Bone marrow (tissue), 2 donors: ENCODE measurements around the gene OR2C3.
"Not testable (repeated sequence)": the region's sequence is repeated elsewhere in the genome, so short reads cannot be mapped to it uniquely, and the experiment has no call there.

Source experiments
- DNase-seq, 2 donors: peaks; one replicate each; lab custom pipeline; 2025; lab: John Stamatoyannopoulos, UW

Gene OR2C3

DNA sequence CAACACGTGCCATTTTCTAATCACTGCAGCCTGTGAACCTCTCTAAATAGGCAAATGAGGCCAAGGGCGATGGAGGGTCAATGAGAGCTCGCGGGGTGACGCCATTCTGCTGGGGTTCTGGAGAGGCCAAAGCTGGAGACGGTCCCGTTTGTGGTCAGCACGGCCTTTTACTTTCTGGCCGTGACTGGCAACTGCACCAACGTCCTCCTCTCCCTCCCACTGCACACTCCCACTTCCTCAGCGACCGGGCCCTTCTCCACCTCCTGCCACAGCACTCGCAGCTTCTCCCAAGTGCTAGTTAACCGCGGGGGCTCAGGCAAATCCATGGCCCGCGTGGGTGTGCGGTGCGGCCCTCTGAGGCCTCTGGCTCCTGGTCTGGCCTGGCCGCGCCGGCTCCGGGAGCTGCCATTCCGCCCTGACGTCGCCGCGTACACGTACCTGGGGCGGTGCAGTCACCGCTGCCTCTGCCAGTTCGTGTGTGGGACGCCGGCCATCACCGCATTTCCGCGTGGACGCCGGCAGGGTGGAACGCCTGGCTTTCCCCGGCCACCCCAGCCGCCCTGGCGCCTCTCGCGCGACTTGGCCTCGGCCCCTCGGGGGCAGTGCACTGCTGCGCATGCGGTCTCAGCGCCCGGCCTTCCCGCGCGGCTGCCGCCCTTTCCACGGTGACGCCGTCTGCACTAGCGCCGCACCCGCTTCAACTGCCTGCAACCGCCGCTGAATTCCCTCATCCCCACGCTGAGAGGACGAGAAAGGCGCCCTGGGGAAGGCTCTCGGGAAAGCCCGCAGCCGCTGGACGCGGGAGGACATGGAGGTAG, 18.2 kb downstream of the OR2C3 start:
- DNase-seq = no peak

DNA sequence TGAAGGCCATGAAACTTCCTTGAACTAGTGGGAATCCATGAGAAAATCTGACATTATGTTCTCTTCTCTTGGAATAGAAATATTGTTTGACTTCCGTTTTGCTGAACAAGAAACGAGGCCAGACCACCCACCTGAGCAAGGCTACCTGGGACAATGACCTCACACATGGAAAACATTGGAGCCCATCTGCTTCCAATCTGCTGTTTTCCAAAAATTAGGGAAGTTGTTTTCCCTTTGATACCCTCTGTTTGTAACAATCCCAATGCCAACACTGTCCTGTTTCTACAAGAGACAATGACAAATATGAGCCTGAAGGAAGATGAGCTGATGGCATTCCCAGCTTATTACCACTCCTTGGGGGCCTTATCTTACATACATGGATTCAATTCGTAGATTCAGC, 29.4 kb downstream of the OR2C3 start:
- no peak for DNase-seq

DNA sequence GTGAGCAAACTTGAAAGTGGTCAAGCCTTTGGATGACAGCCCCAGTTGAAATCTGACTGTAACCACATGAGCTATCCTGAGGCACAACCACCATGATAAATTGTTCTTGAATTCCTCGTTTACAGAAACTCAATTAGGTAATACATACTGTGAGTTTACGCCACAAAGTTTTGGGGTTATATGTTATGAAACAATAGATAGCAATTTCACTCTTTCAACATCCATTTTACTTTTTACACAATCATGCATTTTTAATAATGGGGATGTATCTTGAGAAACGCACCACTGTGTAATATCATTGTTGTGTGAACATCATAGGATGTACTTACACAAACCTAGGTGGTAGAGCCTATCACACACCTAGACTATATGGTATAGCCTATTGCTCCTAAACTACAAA, 35.4 kb downstream of the OR2C3 start:
- DNase-seq = no peak

DNA sequence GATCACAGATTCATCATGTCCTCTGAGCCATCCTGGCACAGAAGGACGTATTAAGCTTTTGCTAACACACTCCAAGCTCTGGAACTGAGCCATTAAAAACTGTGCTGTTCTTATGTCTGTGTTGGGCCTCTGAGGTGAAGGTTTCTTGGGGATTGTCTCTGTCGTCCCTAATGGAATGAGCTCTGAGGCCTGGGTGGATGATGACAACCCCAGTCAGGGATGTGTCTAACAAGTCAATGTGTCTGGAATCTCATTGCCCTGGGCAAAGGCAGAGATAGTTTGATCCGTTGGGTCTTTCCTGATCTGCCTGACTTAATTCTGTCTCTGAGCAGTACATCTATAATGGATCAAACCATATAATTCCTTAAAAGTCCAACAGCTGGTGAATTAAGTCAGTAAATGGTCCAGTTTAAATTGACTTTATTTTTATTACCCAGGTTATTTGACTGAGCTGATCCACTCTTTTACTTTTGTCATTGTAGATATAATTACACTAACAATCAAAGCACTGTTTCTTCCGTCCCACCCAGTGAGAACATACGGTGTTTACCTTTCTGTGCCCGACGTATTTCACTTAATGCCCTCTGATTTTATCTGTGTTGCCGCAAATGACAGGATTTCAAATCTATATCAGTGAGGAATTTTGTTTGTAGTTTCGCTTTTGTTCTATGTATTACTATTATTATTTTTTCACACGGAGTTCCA, 39.5 kb downstream of the OR2C3 start:
- no peak for DNase-seq

DNA sequence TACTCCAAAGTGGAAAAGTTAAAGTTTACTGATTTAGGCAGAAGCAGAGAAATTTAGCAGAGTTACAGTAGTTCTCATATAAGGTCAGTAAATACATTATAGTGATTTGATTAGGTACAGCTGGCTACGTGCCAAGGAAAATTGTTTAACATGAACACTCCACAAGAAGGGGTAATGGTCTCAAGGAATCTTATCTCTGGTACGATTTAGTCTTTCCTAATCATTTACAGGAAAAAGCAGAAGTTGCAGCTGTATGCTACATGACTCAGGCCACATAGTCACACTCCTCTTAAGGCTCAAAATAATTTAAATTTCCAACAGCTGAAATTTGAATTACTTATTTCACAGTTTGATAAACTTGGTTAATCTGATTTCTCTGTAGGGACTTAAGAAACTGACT, 41.5 kb downstream of the OR2C3 start:
- peak in 1 of 2 donors; percentile 69 for DNase-seq

DNA sequence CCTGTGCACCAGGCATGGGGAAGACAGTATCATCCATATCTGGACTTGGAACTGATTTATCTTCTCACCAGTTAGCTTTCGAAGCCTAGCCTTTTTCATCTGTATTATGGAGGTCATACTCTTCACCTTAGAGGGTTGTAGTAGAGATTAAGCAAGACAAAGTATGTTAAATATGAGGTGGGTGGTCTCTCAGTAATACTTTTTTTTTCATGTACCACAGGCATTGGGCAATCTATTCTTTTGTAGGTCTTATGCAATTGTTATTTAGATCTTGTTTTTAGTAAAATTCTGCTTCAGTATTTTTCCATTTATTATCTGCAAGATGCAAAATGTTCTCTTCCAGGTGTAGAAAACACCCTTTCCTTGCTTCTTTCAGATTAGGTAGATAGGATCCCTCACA, 43.1 kb downstream of the OR2C3 start:
- no peak for DNase-seq

DNA sequence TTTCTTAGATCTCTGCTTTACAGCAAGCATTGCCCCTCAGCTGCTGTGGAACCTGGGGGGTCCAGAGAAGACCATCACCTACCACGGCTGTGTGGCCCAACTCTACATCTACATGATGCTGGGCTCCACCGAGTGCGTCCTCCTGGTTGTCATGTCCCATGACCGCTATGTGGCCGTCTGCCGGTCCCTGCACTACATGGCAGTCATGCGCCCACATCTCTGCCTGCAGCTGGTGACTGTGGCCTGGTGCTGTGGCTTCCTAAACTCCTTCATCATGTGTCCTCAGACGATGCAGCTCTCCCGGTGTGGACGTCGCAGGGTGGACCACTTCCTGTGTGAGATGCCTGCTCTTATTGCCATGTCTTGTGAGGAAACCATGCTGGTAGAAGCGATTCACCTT, 44.9 kb downstream of the OR2C3 start:
- DNase-seq = no peak

DNA sequence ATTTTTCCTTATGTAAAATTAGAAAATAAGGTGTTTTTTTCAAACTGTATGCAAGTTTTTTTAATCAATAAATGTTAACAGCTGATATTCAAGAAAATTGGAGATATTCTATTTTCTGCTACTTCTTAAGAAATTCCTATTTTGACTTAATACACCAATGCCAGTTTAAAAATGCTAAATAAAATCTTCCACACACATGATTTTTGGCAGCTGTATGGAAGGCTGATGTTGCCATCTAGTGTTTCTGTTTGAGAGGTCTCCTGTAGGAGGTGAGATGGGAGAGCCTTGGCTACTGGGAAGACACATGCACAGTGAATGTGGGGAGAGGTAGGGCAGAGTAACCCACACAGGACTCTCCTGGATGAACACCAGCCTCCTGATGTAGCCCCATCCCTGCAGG, 49.2 kb downstream of the OR2C3 start:
- peak in 1 of 2 donors; percentile 33 for DNase-seq

DNA sequence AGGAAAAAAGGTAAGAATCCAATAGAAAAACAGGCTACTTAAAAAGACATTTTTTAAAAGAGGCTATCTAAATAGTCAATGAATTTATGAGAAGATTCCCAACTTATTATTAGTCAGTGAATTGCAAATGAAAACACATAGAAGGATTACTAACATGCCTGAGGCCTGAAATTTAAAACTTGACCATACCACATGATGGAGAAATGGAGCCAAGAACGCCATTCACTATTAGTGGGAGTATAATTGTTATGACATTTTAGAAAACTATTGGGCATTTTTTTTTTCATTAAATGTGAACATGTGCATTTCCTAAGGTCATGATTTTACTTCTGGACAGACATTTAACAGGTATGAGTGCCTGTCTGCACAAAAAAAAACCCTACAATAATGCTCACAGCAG, 53.5 kb downstream of the OR2C3 start:
- DNase-seq = no peak

DNA sequence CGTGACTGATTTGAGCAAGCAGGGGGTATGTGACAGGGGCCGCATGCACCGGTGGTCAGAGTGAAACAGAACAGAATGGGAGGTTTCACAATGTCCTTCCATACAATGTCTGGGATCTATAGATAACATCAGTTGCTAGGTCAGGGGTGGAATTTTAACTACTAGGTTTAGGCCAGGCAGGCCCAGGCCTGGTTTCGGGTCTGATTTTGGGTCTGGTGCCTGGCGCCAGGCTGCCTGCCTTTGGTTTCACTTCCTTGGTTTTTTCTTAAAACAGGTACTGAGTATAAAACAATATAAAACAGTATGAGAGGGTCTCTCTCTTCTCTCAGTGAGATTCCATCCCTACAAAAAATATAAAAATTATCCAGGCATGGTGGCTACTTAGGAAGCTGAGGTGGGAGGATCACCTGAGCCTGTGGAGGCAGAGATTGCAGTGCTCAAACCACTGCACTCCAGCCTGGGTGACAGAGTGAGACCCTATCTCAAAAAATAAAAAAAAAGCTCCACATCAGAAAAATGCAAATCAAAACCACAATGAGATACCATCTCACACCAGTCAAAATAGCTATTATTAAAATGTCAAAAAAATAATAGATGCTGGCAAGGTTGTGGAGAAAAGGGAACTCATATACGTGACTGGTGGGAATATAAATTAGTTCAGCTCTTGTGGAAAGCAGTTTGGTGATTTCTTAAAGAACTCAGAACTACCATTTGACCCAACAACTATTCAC, 59.7 kb downstream of the OR2C3 start:
- not testable (repeated sequence) for DNase-seq

DNA sequence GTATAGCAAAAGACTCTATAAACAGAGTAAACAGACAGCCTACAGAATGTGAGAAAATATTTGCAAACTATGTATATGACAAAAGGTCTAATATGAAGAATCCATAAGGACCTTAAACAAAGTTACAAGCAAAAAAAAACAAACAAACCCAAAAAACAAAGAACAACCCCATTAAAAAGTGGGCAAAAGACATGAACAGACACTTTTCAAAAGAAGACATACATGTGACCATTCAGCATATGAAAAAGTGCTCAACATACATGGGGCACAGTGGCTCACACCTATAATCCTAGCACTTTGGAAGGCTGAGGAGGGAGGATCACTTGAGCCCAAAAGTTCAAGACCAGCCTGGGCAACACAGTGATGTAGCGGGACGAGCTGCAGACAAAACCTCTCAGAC, 60.4 kb downstream of the OR2C3 start:
- no peak for DNase-seq
